Mesenchymal stem cell (in vitro differentiated cells and primary cell): ENCODE measurements around the gene ROR2.

Experiments used
- DNase-seq: peaks from one replicate; pipeline ENCODE4 v3.0.0-alpha.2; 2013
- H2AFZ ChIP-seq: one replicate; pipeline ENCODE4 v1.6.1; 2013; ENCODE audit warnings: low read depth, mild to moderate bottlenecking, control low read depth, inconsistent platforms, low read length, moderate library complexity
- H2AK5ac ChIP-seq: 2 replicates; pipeline ENCODE4 v1.6.1; 2013; ENCODE audit warnings: low read length, moderate library complexity, mild to moderate bottlenecking, inconsistent platforms; ENCODE audit not compliant: severe bottlenecking
- H2BK120ac ChIP-seq: one replicate; pipeline ENCODE4 v1.6.1; 2013; ENCODE audit warnings: low read depth, mild to moderate bottlenecking, inconsistent platforms, low read length, moderate library complexity
- H2BK12ac ChIP-seq, 2 experiments: one replicate each; pipeline ENCODE4 v1.6.1; 2013; ENCODE audit warnings: inconsistent platforms in 2 of 2, low read length in 2 of 2, mild to moderate bottlenecking in 2 of 2, moderate library complexity in 2 of 2, control low read depth in 1 of 2
- H2BK15ac ChIP-seq: one replicate; pipeline ENCODE4 v1.6.1; 2013; ENCODE audit warnings: mild to moderate bottlenecking, low read depth, inconsistent platforms; ENCODE audit not compliant: poor library complexity, severe bottlenecking
- H2BK5ac ChIP-seq: 2 replicates; pipeline ENCODE4 v1.6.1; 2013; ENCODE audit warnings: low read depth, mild to moderate bottlenecking, low read length, control low read depth, inconsistent platforms; ENCODE audit not compliant: poor library complexity, severe bottlenecking
- H3K14ac ChIP-seq, 2 experiments: one replicate each; pipeline ENCODE4 v1.6.1; 2013; ENCODE audit warnings: inconsistent platforms in 2 of 2, low read length in 2 of 2, control low read depth in 1 of 2, mild to moderate bottlenecking in 1 of 2, moderate library complexity in 1 of 2
- H3K18ac ChIP-seq, 2 experiments: one replicate each; pipeline ENCODE4 v1.6.1; 2013; ENCODE audit warnings: inconsistent platforms in 2 of 2, low read length in 2 of 2, control low read depth in 1 of 2, low read depth in 1 of 2, mild to moderate bottlenecking in 1 of 2
- H3K23ac ChIP-seq, 2 experiments: one replicate each; pipeline ENCODE4 v1.6.1; 2013; ENCODE audit warnings: inconsistent platforms in 2 of 2, low read length in 2 of 2, mild to moderate bottlenecking in 2 of 2, moderate library complexity in 2 of 2, control low read depth in 1 of 2
- H3K27ac ChIP-seq: 2 replicates; pipeline ENCODE4 v1.5.1; 2013; ENCODE audit warnings: mild to moderate bottlenecking, moderate library complexity, low read length, control low read depth, inconsistent platforms; ENCODE audit not compliant: poor library complexity, severe bottlenecking
- H3K27me3 ChIP-seq, 2 experiments: 2 replicates each; pipeline versions ENCODE4 v1.6.1 to v1.7.0; 2013; ENCODE audit warnings: low read length in 2 of 2, mild to moderate bottlenecking in 2 of 2, moderate library complexity in 2 of 2, control low read depth in 1 of 2, inconsistent platforms in 1 of 2; ENCODE audit not compliant: control insufficient read depth in 1 of 2, insufficient read depth in 1 of 2
- H3K36me3 ChIP-seq, 2 experiments: 2 replicates each; pipeline versions ENCODE4 v1.6.1 to v1.7.0; 2013; ENCODE audit warnings: low read length in 2 of 2, control low read depth in 1 of 2, inconsistent platforms in 1 of 2, low read depth in 1 of 2, mild to moderate bottlenecking in 1 of 2; ENCODE audit not compliant: insufficient read depth in 2 of 2, control insufficient read depth in 1 of 2
- H3K4ac ChIP-seq, 2 experiments: one replicate each; pipeline ENCODE4 v1.6.1; 2013; ENCODE audit warnings: inconsistent platforms in 2 of 2, low read length in 2 of 2, mild to moderate bottlenecking in 2 of 2, moderate library complexity in 2 of 2, control low read depth in 1 of 2, low read depth in 1 of 2
- H3K4me1 ChIP-seq: 2 replicates; pipeline ENCODE4 v1.6.1; 2013; ENCODE audit warnings: low read depth, low read length, control low read depth; ENCODE audit not compliant: control insufficient read depth, insufficient read depth
- H3K4me2 ChIP-seq: 2 replicates; pipeline ENCODE4 v1.6.1; 2013; ENCODE audit warnings: low read length, mild to moderate bottlenecking, inconsistent platforms; ENCODE audit not compliant: poor library complexity, severe bottlenecking
- H3K4me3 ChIP-seq, 2 experiments: 2 replicates each; pipeline versions ENCODE4 v1.5.1 to v1.7.0; 2013; ENCODE audit warnings: low read length in 2 of 2, mild to moderate bottlenecking in 2 of 2, control low read depth in 1 of 2, low read depth in 1 of 2; ENCODE audit not compliant: insufficient read depth in 1 of 2
- H3K79me1 ChIP-seq: replicated peaks from 2 replicates; pipeline ENCODE4 v1.6.1; 2013; ENCODE audit warnings: mild to moderate bottlenecking, control low read depth, low read length, inconsistent platforms; ENCODE audit not compliant: poor library complexity, severe bottlenecking
- H3K9ac ChIP-seq: 2 replicates; pipeline ENCODE4 v1.7.0; 2013; ENCODE audit warnings: mild to moderate bottlenecking, low read length, moderate library complexity
- H3K9me3 ChIP-seq: 2 replicates; pipeline ENCODE4 v1.7.0; 2013; ENCODE audit warnings: mild to moderate bottlenecking, low read length; ENCODE audit not compliant: control insufficient read depth
- H4K8ac ChIP-seq: one replicate; pipeline ENCODE4 v1.6.1; 2013; ENCODE audit warnings: inconsistent platforms, mild to moderate bottlenecking, low read length, moderate library complexity
- H4K91ac ChIP-seq: one replicate; pipeline ENCODE4 v1.6.1; 2013; ENCODE audit warnings: mild to moderate bottlenecking, low read length, inconsistent platforms
- WGBS: methylation state at CpG from one replicate; pipeline ENCODE4 v1.1.7; 2013; ENCODE audit warnings: mixed read lengths; 5-methylcytosine and 5-hydroxymethylcytosine counted together

The ROR2 gene

GRCh38 chr9:91705386-91705785 lies 244.6 kb downstream of the ROR2 start:
- H3K23ac ChIP-seq = no peak overlapping the region
- H3K4ac ChIP-seq = no peak overlapping the region
- no peak overlapping the region for H2BK15ac ChIP-seq
- no peak overlapping the region for H3K9ac ChIP-seq
- peaks cover 51% of the 10 kb centered on the region for H3K9me3 ChIP-seq
- H4K91ac ChIP-seq = no peak overlapping the region
- no peak overlapping the region for H3K4me2 ChIP-seq
- no peak overlapping the region for H4K8ac ChIP-seq
- peaks cover 0 to 8% of the 10 kb centered on the region in 2 experiments for H3K36me3 ChIP-seq
- no peak overlapping the region for H3K27ac ChIP-seq
- no peak overlapping the region for H2AK5ac ChIP-seq
- no peaks in the 10 kb centered on the region for H3K79me1 ChIP-seq
- no peaks in the 10 kb centered on the region for H3K4me1 ChIP-seq
- H3K18ac ChIP-seq = no peak overlapping the region
- no peak overlapping the region for H2BK5ac ChIP-seq
- H2AFZ ChIP-seq = no peak overlapping the region
- no peak overlapping the region for H3K4me3 ChIP-seq
- no peak overlapping the region for H3K14ac ChIP-seq
- H2BK120ac ChIP-seq = no peak overlapping the region
- no CpG with 5 or more reads among the region's 1 CpG for WGBS
- DNase-seq = no peak
- no peak overlapping the region for H2BK12ac ChIP-seq
- H3K27me3 ChIP-seq = no peaks in the 10 kb centered on the region

- Histone ChIP-seq H2BK12ac (no peak overlapping the region), H3K4me2 (no peak overlapping the region), H3K79me1 (no peaks in the 10 kb centered on the region), H3K18ac (no peak overlapping the region), H3K23ac (no peak overlapping the region), H3K9me3 (peaks cover 31% of the 10 kb centered on the region), H3K27me3 (no peaks in the 10 kb centered on the region), H3K14ac (no peak overlapping the region), H2BK120ac (no peak overlapping the region), H3K27ac (no peak overlapping the region), H2BK15ac (no peak overlapping the region), H4K91ac (no peak overlapping the region), H2AK5ac (no peak overlapping the region), H3K9ac (no peak overlapping the region), H3K4ac (no peak overlapping the region), H3K4me1 (peaks cover 2% of the 10 kb centered on the region), H2AFZ (no peak overlapping the region), H4K8ac (no peak overlapping the region), H3K4me3 (no peak overlapping the region), H2BK5ac (no peak overlapping the region), H3K36me3 (no peaks in the 10 kb centered on the region)
- no peak for DNase-seq
- 96% methylated on average over 5 of the region's 5 CpGs for WGBS
Observed at GRCh38 chr9:91700475-91700874, 249.6 kb downstream of the ROR2 start.

GRCh38 chr9:91698266-91698665 lies 251.8 kb downstream of the ROR2 start:
- Histone ChIP-seq H3K23ac (no peak overlapping the region), H2BK12ac (no peak overlapping the region), H3K14ac (no peak overlapping the region), H3K27me3 (no peaks in the 10 kb centered on the region), H3K27ac (no peak overlapping the region), H2AFZ (no peak overlapping the region), H2AK5ac (no peak overlapping the region), H4K8ac (no peak overlapping the region), H4K91ac (no peak overlapping the region), H3K4me2 (no peak overlapping the region), H3K36me3 (no peaks in the 10 kb centered on the region), H3K9me3 (peaks cover 14% of the 10 kb centered on the region), H3K18ac (no peak overlapping the region), H2BK15ac (no peak overlapping the region), H3K4me1 (peaks cover 5% of the 10 kb centered on the region), H3K4ac (no peak overlapping the region), H2BK120ac (no peak overlapping the region), H3K4me3 (no peak overlapping the region), H3K9ac (no peak overlapping the region), H2BK5ac (no peak overlapping the region), H3K79me1 (no peaks in the 10 kb centered on the region)
- WGBS = 80% methylated on average over 1 of the region's 3 CpGs
- DNase-seq = no peak

GRCh38 chr9:91697201-91697600 lies 252.8 kb downstream of the ROR2 start:
- WGBS = 94% methylated on average over 6 of the region's 7 CpGs
- Histone ChIP-seq H3K4me2 (no peak overlapping the region), H3K4me3 (no peak overlapping the region)

More at GRCh38 chr9:91697201-91697600, 252.8 kb downstream of the ROR2 start:
- Histone ChIP-seq H4K8ac (no peak overlapping the region), H3K4me1 (peaks cover 7% of the 10 kb centered on the region), H2BK5ac (no peak overlapping the region), H3K27me3 (no peaks in the 10 kb centered on the region), H3K27ac (no peak overlapping the region), H3K79me1 (no peaks in the 10 kb centered on the region), H3K18ac (no peak overlapping the region), H2BK15ac (no peak overlapping the region), H2BK120ac (no peak overlapping the region), H3K4ac (no peak overlapping the region), H2AK5ac (no peak overlapping the region), H3K9me3 (peaks cover 3% of the 10 kb centered on the region), H3K14ac (no peak overlapping the region), H3K9ac (no peak overlapping the region), H2AFZ (no peak overlapping the region), H3K36me3 (no peaks in the 10 kb centered on the region), H4K91ac (no peak overlapping the region), H2BK12ac (no peak overlapping the region), H3K23ac (no peak overlapping the region)
- DNase-seq = no peak
